Endothelial cell of umbilical vein (primary cell): Measurements from ENCODE around the gene MAML3.

Source experiments
- POLR2A ChIP-seq: IDR thresholded peaks from 2 replicates; pipeline ENCODE4 v1.6.1; 2012; ENCODE audit warnings: low read depth, mild to moderate bottlenecking, control low read depth, low read length
- TF ChIP-seq, protein P1 (sequence below), 2 donors: IDR thresholded peaks; 1 replicate in 1 of 2; 2 replicates in 1 of 2; pipeline ENCODE4 v1.5.1; 2011; ENCODE audit warnings: low read length in 2 of 2, mild to moderate bottlenecking in 2 of 2, moderate library complexity in 2 of 2, control low read depth in 1 of 2, inconsistent platforms in 1 of 2, low read depth in 1 of 2; ENCODE audit not compliant: insufficient read depth in 1 of 2; ENCODE audit errors: extremely low read depth in 1 of 2

DNA sequence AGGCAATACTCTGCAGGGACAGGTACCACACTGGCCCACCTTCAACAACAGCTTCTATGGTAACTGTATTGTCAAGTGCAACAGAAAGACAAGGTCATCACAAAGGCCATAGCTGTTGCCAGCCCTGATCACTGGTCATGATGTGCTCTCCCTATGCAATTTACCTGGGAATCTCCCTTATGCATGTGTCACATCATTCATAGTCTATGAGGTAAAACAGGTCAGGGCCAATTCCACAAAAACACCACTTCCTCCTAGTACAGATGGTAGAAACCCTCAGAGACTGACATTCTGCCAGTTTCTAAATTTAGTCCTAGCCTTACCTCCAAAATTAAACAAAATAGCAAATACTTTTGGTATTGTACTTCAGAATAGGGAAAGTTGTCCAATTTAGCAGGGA lies 355.5 kb downstream of the MAML3 start:
- no peak for TF ChIP-seq POLR2A
- TF ChIP-seq, protein P1, sequence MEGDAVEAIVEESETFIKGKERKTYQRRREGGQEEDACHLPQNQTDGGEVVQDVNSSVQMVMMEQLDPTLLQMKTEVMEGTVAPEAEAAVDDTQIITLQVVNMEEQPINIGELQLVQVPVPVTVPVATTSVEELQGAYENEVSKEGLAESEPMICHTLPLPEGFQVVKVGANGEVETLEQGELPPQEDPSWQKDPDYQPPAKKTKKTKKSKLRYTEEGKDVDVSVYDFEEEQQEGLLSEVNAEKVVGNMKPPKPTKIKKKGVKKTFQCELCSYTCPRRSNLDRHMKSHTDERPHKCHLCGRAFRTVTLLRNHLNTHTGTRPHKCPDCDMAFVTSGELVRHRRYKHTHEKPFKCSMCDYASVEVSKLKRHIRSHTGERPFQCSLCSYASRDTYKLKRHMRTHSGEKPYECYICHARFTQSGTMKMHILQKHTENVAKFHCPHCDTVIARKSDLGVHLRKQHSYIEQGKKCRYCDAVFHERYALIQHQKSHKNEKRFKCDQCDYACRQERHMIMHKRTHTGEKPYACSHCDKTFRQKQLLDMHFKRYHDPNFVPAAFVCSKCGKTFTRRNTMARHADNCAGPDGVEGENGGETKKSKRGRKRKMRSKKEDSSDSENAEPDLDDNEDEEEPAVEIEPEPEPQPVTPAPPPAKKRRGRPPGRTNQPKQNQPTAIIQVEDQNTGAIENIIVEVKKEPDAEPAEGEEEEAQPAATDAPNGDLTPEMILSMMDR (IDR thresholded peaks at IDR 0.05; ENCODE audit: extremely low read depth in 1 of 2, insufficient read depth in 1 of 2, low read depth in 1 of 2, low read length in 2 of 2): no peak
